Bone marrow (tissue), 2 donors: ENCODE data around the gene GNS.

ENCODE experiments used
- DNase-seq, 2 donors: peaks; one replicate each; lab custom pipeline; 2025; lab: John Stamatoyannopoulos, UW

Gene GNS

GRCh38 chr12:64672925-64673409, 86.2 kb downstream of the GNS start:
- peak in 1 of 2 donors; percentile 9 for DNase-seq

DNA sequence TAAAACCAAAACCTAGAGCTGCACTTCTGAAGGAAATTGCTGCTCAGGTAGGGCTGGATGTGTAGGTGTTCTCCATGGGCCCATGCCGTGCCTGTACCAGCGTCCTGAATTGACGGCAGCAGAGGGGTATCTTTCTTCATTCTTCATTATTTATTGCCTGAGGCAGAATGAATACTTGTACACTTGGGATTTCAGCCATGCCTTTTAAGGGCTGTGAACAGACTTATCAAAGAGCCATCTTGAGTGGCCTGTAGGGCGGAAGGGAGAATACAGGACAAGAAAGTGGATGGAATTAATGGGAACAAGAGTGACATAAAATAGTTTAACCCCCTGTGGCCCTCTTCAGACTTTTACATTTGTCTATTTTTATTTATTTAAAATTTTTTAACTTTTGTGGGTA, 87.5 kb downstream of the GNS start:
- no peak for DNase-seq

GRCh38 chr12:64670919-64671639, 88.1 kb downstream of the GNS start:
- DNase-seq: no peak

GRCh38 chr12:64670019-64670418, 89.2 kb downstream of the GNS start:
- DNase-seq: no peak

DNA sequence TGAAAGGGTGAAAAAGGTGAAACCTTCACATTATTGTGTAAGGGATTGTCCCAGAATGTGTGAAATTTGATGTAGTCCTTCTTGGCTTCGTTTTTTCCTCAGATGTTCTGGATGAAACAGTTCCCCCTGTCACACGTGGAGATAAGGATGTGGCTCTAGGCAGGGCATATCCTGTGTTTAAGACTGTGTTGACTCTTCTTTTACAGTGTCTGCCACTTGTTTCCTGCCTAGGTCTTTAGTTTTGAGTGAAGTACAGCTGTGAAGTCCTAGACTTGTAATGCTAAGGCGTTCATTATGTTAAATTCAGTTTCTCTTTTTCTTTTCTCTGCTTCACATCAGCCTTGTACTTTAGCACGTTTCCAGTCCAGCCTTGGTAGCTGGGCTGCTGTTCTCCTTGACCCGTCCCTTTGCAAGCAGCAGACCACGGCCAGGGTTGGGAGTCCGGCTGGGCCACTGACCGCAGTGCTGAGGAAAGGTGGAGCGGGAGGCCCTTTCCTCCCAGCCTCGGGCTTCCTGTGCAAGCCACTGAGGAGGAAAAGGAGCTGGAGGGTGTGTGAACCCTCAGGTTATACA, 89.8 kb downstream of the GNS start:
- peak in 1 of 2 donors; percentile 89 for DNase-seq

- no peak for DNase-seq
These were observed 91.4 kb downstream of the GNS start for GRCh38 chr12:64667793-64668192.

DNA sequence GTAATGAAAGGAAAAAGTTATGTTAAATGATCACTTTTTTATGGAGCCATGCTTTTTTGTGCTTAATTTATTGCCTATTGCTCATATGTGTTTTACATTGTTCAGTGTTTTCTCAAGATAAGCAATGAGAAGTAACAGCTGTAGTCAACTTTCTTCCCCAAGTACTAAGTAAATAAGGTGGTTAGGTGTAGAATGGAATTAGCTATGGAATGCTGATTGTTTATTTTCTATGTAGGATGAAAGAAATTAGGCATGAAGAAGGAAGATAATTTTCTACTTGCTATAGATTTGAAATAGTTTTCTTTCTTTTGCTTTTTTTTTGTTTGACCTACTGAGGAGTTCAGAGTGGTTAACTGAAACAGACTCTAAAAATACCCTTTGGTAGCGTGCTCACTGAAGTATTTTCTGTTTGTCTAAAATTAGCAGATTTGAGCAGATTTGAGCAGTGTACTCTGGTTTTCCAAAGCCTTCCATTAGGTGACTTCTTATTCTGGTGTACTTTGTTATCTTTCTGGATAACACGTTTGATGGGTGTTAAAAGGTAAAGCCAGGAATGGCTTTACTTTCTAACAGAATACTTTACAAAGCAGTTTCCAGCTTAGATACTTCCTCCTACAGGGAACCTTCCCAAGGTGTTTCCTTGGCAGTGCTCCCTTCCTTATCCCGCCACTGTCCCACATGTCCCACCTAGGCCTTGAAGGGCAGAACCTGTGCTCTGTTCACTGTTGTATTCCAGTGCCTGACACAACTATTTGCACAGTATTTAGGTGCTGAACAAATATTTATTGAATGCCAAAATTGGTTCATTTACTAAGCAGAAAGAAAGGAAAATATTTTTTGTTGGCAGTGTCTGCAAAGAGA, 92.9 kb downstream of the GNS start:
- no peak for DNase-seq

GRCh38 chr12:64665514-64665913, 93.7 kb downstream of the GNS start:
- DNase-seq: no peak
